Activated gamma-delta T cell (primary cell): ENCODE measurements around the gene CENPS.
"Not testable (repeated sequence)": the region's sequence is repeated elsewhere in the genome, so short reads cannot be mapped to it uniquely, and the experiment has no call there.

ENCODE experiments used
- DNase-seq: peaks from one replicate; lab custom pipeline; 2025; lab: John Stamatoyannopoulos, UW

The CENPS gene

GRCh38 chr1:10419351-10419750 is 10.9 kb upstream of the CENPS start:
- DNase-seq = no peak

DNA sequence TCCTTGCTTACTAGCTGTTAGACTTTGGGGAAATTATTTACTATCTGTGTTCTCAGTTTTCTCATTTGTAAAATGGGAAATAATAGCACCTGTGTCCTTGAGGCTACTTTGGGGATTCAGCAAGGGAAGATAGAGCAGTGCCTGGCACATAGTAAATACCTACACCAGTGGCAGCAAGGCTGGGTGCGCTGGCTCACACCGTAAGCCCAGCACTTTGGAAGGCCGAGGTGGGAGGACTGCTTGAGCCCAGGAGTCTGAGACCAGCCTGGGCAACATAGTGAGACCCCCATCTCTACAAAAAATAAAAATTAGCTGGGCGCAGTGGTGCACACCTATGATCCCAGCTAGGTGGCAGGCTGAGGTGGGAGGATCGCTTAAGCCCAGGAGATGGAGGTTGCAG is 8.6 kb upstream of the CENPS start:
- no peak for DNase-seq

GRCh38 chr1:10424034-10424433 is 6.2 kb upstream of the CENPS start:
- DNase-seq = no peak

- no peak for DNase-seq
Observed at GRCh38 chr1:10424651-10425050, 5.6 kb upstream of the CENPS start.

- DNase-seq = not testable (repeated sequence)
Observed at GRCh38 chr1:10425826-10426534, 4.3 kb upstream of the CENPS start.

DNA sequence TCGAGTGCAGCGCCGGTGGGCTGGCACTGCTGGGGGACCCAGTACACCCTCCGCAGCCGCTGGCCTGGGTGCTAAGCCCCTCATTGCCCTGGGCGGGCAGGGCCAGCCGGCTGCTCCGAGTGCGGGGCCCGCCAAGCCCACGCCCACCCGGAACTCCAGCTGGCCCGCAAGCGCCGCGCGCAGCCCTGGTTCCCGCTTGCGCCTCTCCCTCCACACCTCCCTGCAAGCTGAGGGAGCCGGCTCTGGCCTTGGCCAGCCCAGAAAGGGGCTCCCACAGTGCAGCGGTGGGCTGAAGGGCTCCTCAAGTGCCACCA is 3.7 kb upstream of the CENPS start:
- DNase-seq = not testable (repeated sequence)

DNA sequence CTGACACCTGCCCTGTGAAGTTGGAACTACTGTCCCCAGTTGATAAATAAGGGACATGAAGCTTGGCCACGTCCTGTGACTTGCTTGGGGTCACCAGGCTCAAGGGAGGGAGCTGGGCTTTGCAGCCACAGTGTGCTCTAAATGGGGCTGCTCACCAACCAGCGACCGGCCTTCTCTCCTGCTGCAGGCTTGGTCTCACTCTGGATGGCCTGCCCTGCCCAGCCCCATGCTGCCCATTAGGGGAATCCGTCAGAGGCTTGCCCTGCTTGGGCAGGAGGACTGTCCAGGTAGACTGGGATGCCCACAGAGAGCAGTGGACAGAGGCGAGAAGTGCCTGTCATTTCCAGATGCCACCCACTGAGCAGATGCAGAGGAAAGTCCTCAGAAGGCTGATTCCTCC is 1.2 kb upstream of the CENPS start:
- no peak for DNase-seq

DNA sequence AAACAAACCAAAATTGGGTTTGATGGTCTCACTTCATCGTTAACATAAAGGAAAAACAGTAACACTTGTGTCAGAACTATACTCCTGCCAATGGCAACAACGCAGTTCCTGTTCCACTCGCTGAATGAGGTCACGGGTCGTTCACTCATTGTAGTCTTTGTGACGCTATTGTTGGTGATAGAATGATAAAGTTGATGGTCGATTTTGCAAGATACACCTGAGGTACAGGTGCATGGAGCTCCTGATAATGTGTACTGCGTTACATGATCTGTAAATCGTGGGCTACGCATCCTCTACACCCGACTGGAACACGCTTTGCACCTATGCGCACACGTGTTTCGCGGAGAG is 391 bp upstream of the CENPS start:
- DNase-seq = no peak

- no peak for DNase-seq
Observed at GRCh38 chr1:10431070-10431730, 967 bp downstream of the CENPS start.

GRCh38 chr1:10432910-10433700 is 2.9 kb downstream of the CENPS start:
- no peak for DNase-seq

DNA sequence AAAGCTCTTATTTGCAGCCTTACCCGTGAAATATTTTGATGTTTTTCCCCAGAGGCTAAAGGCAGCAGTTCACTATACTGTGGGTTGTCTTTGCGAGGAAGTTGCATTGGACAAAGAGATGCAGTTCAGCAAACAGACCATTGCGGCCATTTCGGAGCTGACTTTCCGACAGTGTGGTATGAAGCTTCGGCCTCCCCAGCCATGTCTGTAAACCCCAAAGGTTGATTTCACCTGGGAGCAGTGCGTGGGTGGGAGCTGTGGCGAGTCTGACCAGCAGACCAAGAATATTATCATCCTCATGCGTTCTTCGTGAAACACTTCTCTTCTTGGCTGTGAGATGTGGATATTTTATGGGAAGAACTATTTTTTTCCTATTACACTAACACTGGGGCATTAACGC is 3.6 kb downstream of the CENPS start:
- DNase-seq = no peak

DNA sequence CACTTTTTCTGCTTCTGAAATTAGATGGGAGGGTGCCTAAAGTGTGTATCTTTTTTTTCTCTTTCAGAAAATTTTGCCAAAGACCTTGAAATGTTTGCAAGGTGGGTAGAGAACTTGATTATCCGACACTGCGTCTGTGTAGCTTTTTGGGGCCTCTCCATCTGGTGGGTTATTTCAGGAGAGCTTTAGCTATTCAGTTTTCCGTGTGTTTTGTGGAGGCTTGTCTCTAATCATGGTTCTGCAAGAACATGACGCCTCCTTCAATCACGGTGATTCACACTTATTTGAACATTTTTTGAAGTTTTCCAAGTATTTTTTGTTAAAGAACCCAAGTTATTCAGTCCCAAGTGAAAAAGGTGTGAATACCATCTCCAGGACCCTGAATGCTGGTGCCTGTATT is 4.4 kb downstream of the CENPS start:
- DNase-seq = no peak

DNA sequence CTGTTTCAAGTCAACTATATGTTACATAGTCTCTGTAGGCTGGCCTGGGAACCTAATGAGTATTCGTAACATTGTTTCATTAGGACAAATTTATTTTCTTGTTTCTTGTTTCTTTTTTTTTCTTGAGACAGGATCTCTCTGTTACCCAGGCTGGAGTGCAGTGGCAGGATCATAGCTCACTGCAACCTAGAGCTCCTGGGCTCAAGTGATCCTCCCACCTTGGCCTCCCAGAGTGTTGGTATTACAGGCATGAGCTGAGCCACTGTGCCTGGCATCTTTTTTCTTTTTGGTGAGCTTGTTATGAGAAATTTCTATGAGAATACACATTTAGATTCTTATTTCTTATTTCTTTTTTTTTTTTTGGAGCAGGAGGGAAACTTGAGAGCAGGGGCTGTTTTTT is 6.8 kb downstream of the CENPS start:
- no peak for DNase-seq

DNA sequence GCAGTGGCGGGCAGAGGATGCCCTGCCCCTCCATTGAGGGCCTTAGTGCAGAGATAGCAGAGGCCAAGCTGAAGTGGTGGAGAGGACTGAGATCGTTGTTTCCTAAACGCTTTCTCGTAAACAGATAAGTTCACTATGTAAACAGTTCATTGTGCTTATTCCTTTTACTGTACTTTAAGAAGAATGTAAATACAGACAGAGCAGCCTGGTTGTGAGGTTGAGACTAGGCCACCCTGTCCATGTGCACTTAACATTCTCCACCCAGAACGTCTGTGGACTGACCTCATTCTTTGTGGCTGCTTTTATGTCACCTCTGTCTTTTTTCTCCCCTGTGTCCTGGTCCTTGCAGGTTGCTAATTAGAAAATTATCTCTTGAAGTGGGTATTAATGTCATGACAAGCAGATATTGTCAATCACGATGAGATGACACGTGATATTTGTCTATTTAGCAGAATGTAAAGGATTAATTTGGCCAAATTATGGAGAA is 8.5 kb downstream of the CENPS start:
- DNase-seq = no peak

GRCh38 chr1:10440305-10440704 is 10.1 kb downstream of the CENPS start:
- no peak for DNase-seq

GRCh38 chr1:10440794-10441193 is 10.6 kb downstream of the CENPS start:
- DNase-seq = no peak

DNA sequence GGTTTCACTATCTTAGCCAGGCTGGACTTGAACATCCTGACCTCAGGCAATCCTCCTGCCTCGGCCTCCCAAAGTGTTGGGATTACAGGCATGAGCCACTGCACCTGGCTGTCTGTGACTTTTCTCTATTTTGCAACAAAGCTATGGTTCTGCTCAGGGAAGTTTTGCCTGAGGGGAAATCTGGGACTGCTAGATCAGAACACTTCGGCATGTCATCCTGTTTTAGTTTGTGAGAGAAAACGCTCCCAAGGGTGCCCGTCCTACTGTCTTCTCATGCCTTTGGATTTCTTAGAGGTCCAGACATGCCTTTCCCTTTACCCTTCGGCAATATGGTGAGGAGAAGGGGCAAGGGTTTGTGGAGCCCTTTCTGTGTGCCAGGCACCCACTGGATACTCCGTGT is 14.0 kb downstream of the CENPS start:
- no peak for DNase-seq

- DNase-seq = no peak
Observed at GRCh38 chr1:10444795-10445397, 14.7 kb downstream of the CENPS start.

- DNase-seq = no peak
Observed at GRCh38 chr1:10446790-10447422, 16.7 kb downstream of the CENPS start.

DNA sequence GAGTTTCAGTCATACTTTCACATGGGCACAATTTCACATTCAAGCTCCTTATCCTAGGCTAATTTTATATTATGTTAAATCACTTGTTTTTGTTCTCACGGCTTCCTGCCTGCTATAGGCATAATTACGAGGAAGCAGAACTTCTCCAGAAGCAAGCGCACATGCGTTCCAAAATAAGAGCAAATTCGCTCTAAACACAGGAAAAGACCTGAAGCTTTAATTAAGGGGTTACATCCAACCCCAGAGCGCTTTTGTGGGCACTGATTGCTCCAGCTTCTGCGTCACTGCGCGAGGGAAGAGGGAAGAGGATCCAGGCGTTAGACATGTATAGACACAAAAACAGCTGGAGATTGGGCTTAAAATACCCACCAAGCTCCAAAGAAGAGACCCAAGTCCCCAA is 19.5 kb downstream of the CENPS start, which contains the start of gene CORT:
Gene CORT (plus strand): TSS at position 281 of the 400 bp plus-strand sequence. CDS start 193 bp downstream, outside the sequence.
- DNase-seq = no peak

- no peak for DNase-seq
Observed at GRCh38 chr1:10450156-10450814, 20.1 kb downstream of the CENPS start.

DNA sequence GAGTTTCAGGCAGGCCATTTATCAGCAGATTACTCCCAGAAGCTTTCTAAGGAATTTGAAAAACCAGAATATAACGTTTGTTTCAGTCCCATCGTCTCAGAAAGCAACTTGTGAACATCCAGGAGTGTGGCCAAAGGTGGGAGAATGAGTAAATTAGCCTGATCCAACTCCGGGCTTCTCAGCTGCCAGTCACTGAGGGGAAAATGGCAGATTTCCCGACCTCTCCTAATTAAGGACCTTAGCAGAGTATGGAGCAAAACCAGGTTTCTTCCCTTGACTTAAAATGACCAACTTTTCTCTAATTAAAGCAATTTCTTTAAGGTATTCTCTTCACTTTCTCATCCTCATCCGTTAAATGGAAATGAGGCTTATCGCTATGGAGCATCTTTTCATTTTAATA is 20.6 kb downstream of the CENPS start:
- DNase-seq = no peak
